ENCODE results near the gene APOO. TPM values are rescaled to one million over a fixed set of nuclear protein-coding genes. Genes with fewer than 3 reads are reported as not detected.

The APOO gene
- total RNA-seq, 2 experiments from 2014 or later = 25.1 to 26.3 TPM

- H3K27me3 Mint-ChIP-seq = no peaks in the 10 kb centered on the region
- no peaks in the 10 kb centered on the region for H3K36me3 Mint-ChIP-seq (ENCODE audit: low read depth)
- no peak overlapping the region for H3K4me3 Mint-ChIP-seq
- DNase-seq = no peak
- H3K9me3 Mint-ChIP-seq = no peaks in the 10 kb centered on the region
- ChIA-PET CTCF (interaction anchor here (1.2 kb wide), 1 partner anchor 102 kb away, joined by 4 read pairs; no protein-coding TSS in a partner anchor), POLR2A (interaction anchor here (2.0 kb wide), 1 partner anchor 15 kb away, joined by 4 read pairs; no protein-coding TSS in a partner anchor)
- peaks cover 4% of the 10 kb centered on the region for H3K4me1 Mint-ChIP-seq
- no peak overlapping the region for H3K27ac Mint-ChIP-seq
Measured at GRCh38 chrX:23799469-23800065, 108.2 kb downstream of the APOO start.

- ChIA-PET CTCF (no interaction called here), POLR2A (no interaction called here)
- Mint-ChIP-seq H3K9me3 (no peaks in the 10 kb centered on the region), H3K36me3 (ENCODE audit: low read depth) (no peaks in the 10 kb centered on the region), H3K4me3 (no peak overlapping the region), H3K27me3 (no peaks in the 10 kb centered on the region), H3K4me1 (peaks cover 4% of the 10 kb centered on the region), H3K27ac (no peak overlapping the region)
- no peak for DNase-seq
Measured at GRCh38 chrX:23797371-23798128, 110.2 kb downstream of the APOO start.

GRCh38 chrX:23795221-23795620 lies 112.5 kb downstream of the APOO start:
- ChIA-PET CTCF (no interaction called here), POLR2A (interaction anchor here (2.0 kb wide), 1 partner anchor 12 kb away, joined by 4 read pairs; the partner anchor contains the start of gene SAT1)
- Mint-ChIP-seq H3K27ac (no peak overlapping the region), H3K4me3 (no peak overlapping the region), H3K4me1 (no peaks in the 10 kb centered on the region), H3K36me3 (ENCODE audit: low read depth) (no peaks in the 10 kb centered on the region), H3K27me3 (no peaks in the 10 kb centered on the region), H3K9me3 (no peaks in the 10 kb centered on the region)
- DNase-seq = no peak

GRCh38 chrX:23792861-23793553 lies 114.7 kb downstream of the APOO start:
- CTCF ChIA-PET = no interaction called here
- POLR2A ChIA-PET = no interaction called here
- H3K27me3 Mint-ChIP-seq = no peaks in the 10 kb centered on the region

GRCh38 chrX:23790155-23790497 lies 117.6 kb downstream of the APOO start:
- DNase-seq = no peak
- CTCF ChIA-PET = interaction anchor here (0.7 kb wide), 1 partner anchor 30 kb away, joined by 3 read pairs; no protein-coding TSS in a partner anchor
- H3K4me3 Mint-ChIP-seq = no peak overlapping the region
- H3K27ac Mint-ChIP-seq = no peak overlapping the region
- H3K4me1 Mint-ChIP-seq = peaks cover 12% of the 10 kb centered on the region
- no peaks in the 10 kb centered on the region for H3K27me3 Mint-ChIP-seq
- peaks cover 8% of the 10 kb centered on the region for H3K36me3 Mint-ChIP-seq (ENCODE audit: low read depth)
- H3K9me3 Mint-ChIP-seq = no peaks in the 10 kb centered on the region
- POLR2A ChIA-PET = no interaction called here

More at GRCh38 chrX:23792861-23793553, 114.7 kb downstream of the APOO start:
- DNase-seq = no peak
- Mint-ChIP-seq H3K4me3 (no peak overlapping the region), H3K9me3 (no peaks in the 10 kb centered on the region), H3K36me3 (ENCODE audit: low read depth) (no peaks in the 10 kb centered on the region), H3K27ac (no peak overlapping the region), H3K4me1 (peaks cover 4% of the 10 kb centered on the region)

- CTCF ChIA-PET = interaction anchor here (1.6 kb wide), 1 partner anchor 113 kb away, joined by 10 read pairs; no protein-coding TSS in a partner anchor
- no peaks in the 10 kb centered on the region for H3K9me3 Mint-ChIP-seq
- H3K27ac Mint-ChIP-seq = no peak overlapping the region
- H3K36me3 Mint-ChIP-seq (ENCODE audit: low read depth) = peaks cover 14% of the 10 kb centered on the region
- no peak overlapping the region for H3K4me3 Mint-ChIP-seq
- no peak for DNase-seq
- no peaks in the 10 kb centered on the region for H3K27me3 Mint-ChIP-seq
- peaks cover 18% of the 10 kb centered on the region for H3K4me1 Mint-ChIP-seq
- POLR2A ChIA-PET = no interaction called here
Measured at GRCh38 chrX:23789386-23790154, 118.2 kb downstream of the APOO start.

- H3K36me3 Mint-ChIP-seq (ENCODE audit: low read depth) = peaks cover 20% of the 10 kb centered on the region
- no peak for DNase-seq
- no peaks in the 10 kb centered on the region for H3K9me3 Mint-ChIP-seq
- no peaks in the 10 kb centered on the region for H3K27me3 Mint-ChIP-seq
- ChIA-PET CTCF (interaction anchor here (1.6 kb wide), 1 partner anchor 113 kb away, joined by 10 read pairs; no protein-coding TSS in a partner anchor), POLR2A (no interaction called here)
- no peak overlapping the region for H3K4me3 Mint-ChIP-seq
- H3K27ac Mint-ChIP-seq = no peak overlapping the region
- H3K4me1 Mint-ChIP-seq = peaks cover 22% of the 10 kb centered on the region
Measured at GRCh38 chrX:23788946-23789345, 118.8 kb downstream of the APOO start.

- DNase-seq = no peak
- ChIA-PET POLR2A (no interaction called here), CTCF (interaction anchor here (1.6 kb wide), 1 partner anchor 114 kb away, joined by 10 read pairs; no protein-coding TSS in a partner anchor)
- no peaks in the 10 kb centered on the region for H3K27me3 Mint-ChIP-seq
- no peaks in the 10 kb centered on the region for H3K9me3 Mint-ChIP-seq
- H3K4me3 Mint-ChIP-seq = no peak overlapping the region
- peaks cover 22% of the 10 kb centered on the region for H3K4me1 Mint-ChIP-seq
- peaks cover 24% of the 10 kb centered on the region for H3K36me3 Mint-ChIP-seq (ENCODE audit: low read depth)
- H3K27ac Mint-ChIP-seq = no peak overlapping the region
Measured at GRCh38 chrX:23788521-23788920, 119.2 kb downstream of the APOO start.

GRCh38 chrX:23787745-23788118 lies 120.0 kb downstream of the APOO start:
- H3K9me3 Mint-ChIP-seq = no peaks in the 10 kb centered on the region
- peaks cover 25% of the 10 kb centered on the region for H3K36me3 Mint-ChIP-seq (ENCODE audit: low read depth)
- ChIA-PET CTCF (interaction anchor here (0.5 to 1.6 kb wide), 3 partner anchors 17 to 114 kb away, joined by 3 to 10 read pairs (median 3); no protein-coding TSS in a partner anchor), POLR2A (no interaction called here)
- no peak overlapping the region for H3K4me3 Mint-ChIP-seq
- no peaks in the 10 kb centered on the region for H3K27me3 Mint-ChIP-seq
- DNase-seq = no peak
- no peak overlapping the region for H3K27ac Mint-ChIP-seq
- H3K4me1 Mint-ChIP-seq = peaks cover 23% of the 10 kb centered on the region

- CTCF ChIA-PET = interaction anchor here (0.7 kb wide), 1 partner anchor 98 kb away, joined by 3 read pairs; no protein-coding TSS in a partner anchor
- Mint-ChIP-seq H3K27ac (no peak overlapping the region), H3K4me3 (no peak overlapping the region)
Measured at GRCh38 chrX:23786268-23786815, 121.4 kb downstream of the APOO start.

GRCh38 chrX:23785580-23785979 lies 122.2 kb downstream of the APOO start:
- no peak overlapping the region for H3K27ac Mint-ChIP-seq
- ChIA-PET POLR2A (no interaction called here), CTCF (no interaction called here)
- peaks cover 25% of the 10 kb centered on the region for H3K36me3 Mint-ChIP-seq (ENCODE audit: low read depth)
- no peaks in the 10 kb centered on the region for H3K27me3 Mint-ChIP-seq
- peaks cover 37% of the 10 kb centered on the region for H3K4me1 Mint-ChIP-seq
- peak overlapping the region; percentile 90 for H3K4me3 Mint-ChIP-seq
- H3K9me3 Mint-ChIP-seq = no peaks in the 10 kb centered on the region
- DNase-seq = no peak

More at GRCh38 chrX:23786268-23786815, 121.4 kb downstream of the APOO start:
- Mint-ChIP-seq H3K36me3 (ENCODE audit: low read depth) (peaks cover 25% of the 10 kb centered on the region), H3K4me1 (peaks cover 34% of the 10 kb centered on the region), H3K9me3 (no peaks in the 10 kb centered on the region), H3K27me3 (no peaks in the 10 kb centered on the region)
- DNase-seq = no peak
- POLR2A ChIA-PET = interaction anchor here (0.7 to 1.1 kb wide), 2 partner anchors 16 to 17 kb away, joined by 3 to 6 read pairs; no protein-coding TSS in a partner anchor

Measured in activated CD4-positive, alpha-beta memory T cell treated with anti-CD3 and anti-CD28 coated beads, Interleukin-2, amount 10 ng/mL, durations not matched to agents 7 days and 5 days (primary cell).